ENCODE data around the gene VPS16.

VPS16 gene

GRCh38 chr20:2840138-2840966, at the start of gene VPS16, which contains the start of gene PCED1A:
VPS16 (plus strand) TSS chr20:2840745; CDS start chr20:2840775, 30 bp downstream.
PCED1A (minus strand) TSS chr20:2840655; CDS start chr20:2839912, 743 bp downstream.
- H3K27ac Mint-ChIP-seq, result peak within 1 kb of the TSS; percentile 98
- peaks cover 43% of the 10 kb centered on the region for H3K4me1 Mint-ChIP-seq (ENCODE audit: low read depth)
- H3K36me3 Mint-ChIP-seq (ENCODE audit: low read depth), result peaks cover 29% of the 10 kb centered on the region
- H3K27me3 Mint-ChIP-seq, result no peaks in the 10 kb centered on the region
- H3K9me3 Mint-ChIP-seq, result peaks cover 3% of the 10 kb centered on the region
- peak within 1 kb of the TSS; percentile 88 for H3K4me3 Mint-ChIP-seq

GRCh38 chr20:2793471-2793870, 47.1 kb upstream of the VPS16 start:
- no peak overlapping the region for H3K4me3 Mint-ChIP-seq
- H3K27me3 Mint-ChIP-seq, result peaks cover 12% of the 10 kb centered on the region
- H3K27ac Mint-ChIP-seq, result no peak overlapping the region
- H3K36me3 Mint-ChIP-seq (ENCODE audit: low read depth), result no peaks in the 10 kb centered on the region
- H3K4me1 Mint-ChIP-seq (ENCODE audit: low read depth), result no peaks in the 10 kb centered on the region
- no peaks in the 10 kb centered on the region for H3K9me3 Mint-ChIP-seq

GRCh38 chr20:2794202-2794748, 46.3 kb upstream of the VPS16 start:
- no peak overlapping the region for H3K4me3 Mint-ChIP-seq
- H3K4me1 Mint-ChIP-seq (ENCODE audit: low read depth), result peaks cover 6% of the 10 kb centered on the region
- H3K27ac Mint-ChIP-seq, result no peak overlapping the region
- H3K27me3 Mint-ChIP-seq, result peaks cover 19% of the 10 kb centered on the region
- H3K36me3 Mint-ChIP-seq (ENCODE audit: low read depth), result no peaks in the 10 kb centered on the region
- H3K9me3 Mint-ChIP-seq, result no peaks in the 10 kb centered on the region

- Mint-ChIP-seq H3K27me3 (peaks cover 25% of the 10 kb centered on the region), H3K36me3 (ENCODE audit: low read depth) (peaks cover 2% of the 10 kb centered on the region), H3K4me1 (ENCODE audit: low read depth) (peaks cover 12% of the 10 kb centered on the region), H3K27ac (no peak overlapping the region), H3K9me3 (no peaks in the 10 kb centered on the region), H3K4me3 (no peak overlapping the region)
These were observed 45.6 kb upstream of the VPS16 start for GRCh38 chr20:2794866-2795447.

GRCh38 chr20:2795451-2795850, 45.1 kb upstream of the VPS16 start:
- Mint-ChIP-seq H3K27me3 (peaks cover 24% of the 10 kb centered on the region), H3K4me1 (ENCODE audit: low read depth) (peaks cover 15% of the 10 kb centered on the region), H3K9me3 (no peaks in the 10 kb centered on the region), H3K36me3 (ENCODE audit: low read depth) (peaks cover 4% of the 10 kb centered on the region), H3K27ac (no peak overlapping the region), H3K4me3 (no peak overlapping the region)

- Mint-ChIP-seq H3K27me3 (peaks cover 30% of the 10 kb centered on the region), H3K27ac (no peak overlapping the region), H3K4me1 (ENCODE audit: low read depth) (peaks cover 22% of the 10 kb centered on the region), H3K9me3 (no peaks in the 10 kb centered on the region), H3K4me3 (no peak overlapping the region), H3K36me3 (ENCODE audit: low read depth) (peaks cover 4% of the 10 kb centered on the region)
These were observed 44.4 kb upstream of the VPS16 start for GRCh38 chr20:2796011-2796660.

GRCh38 chr20:2797136-2797983, 43.2 kb upstream of the VPS16 start:
- Mint-ChIP-seq H3K4me3 (no peak overlapping the region), H3K36me3 (ENCODE audit: low read depth) (peaks cover 4% of the 10 kb centered on the region), H3K9me3 (no peaks in the 10 kb centered on the region), H3K27me3 (peaks cover 38% of the 10 kb centered on the region), H3K4me1 (ENCODE audit: low read depth) (peaks cover 27% of the 10 kb centered on the region), H3K27ac (no peak overlapping the region)

- no peak overlapping the region for H3K27ac Mint-ChIP-seq
- peaks cover 45% of the 10 kb centered on the region for H3K27me3 Mint-ChIP-seq
- peaks cover 4% of the 10 kb centered on the region for H3K36me3 Mint-ChIP-seq (ENCODE audit: low read depth)
- H3K4me3 Mint-ChIP-seq, result no peak overlapping the region
- H3K4me1 Mint-ChIP-seq (ENCODE audit: low read depth), result peaks cover 27% of the 10 kb centered on the region
- H3K9me3 Mint-ChIP-seq, result no peaks in the 10 kb centered on the region
These were observed 42.3 kb upstream of the VPS16 start for GRCh38 chr20:2798095-2798805.

- H3K36me3 Mint-ChIP-seq (ENCODE audit: low read depth), result peaks cover 4% of the 10 kb centered on the region
- no peak overlapping the region for H3K4me3 Mint-ChIP-seq
- H3K9me3 Mint-ChIP-seq, result no peaks in the 10 kb centered on the region
- H3K27me3 Mint-ChIP-seq, result peaks cover 48% of the 10 kb centered on the region
- no peak overlapping the region for H3K27ac Mint-ChIP-seq
- peaks cover 27% of the 10 kb centered on the region for H3K4me1 Mint-ChIP-seq (ENCODE audit: low read depth)
These were observed 41.7 kb upstream of the VPS16 start for GRCh38 chr20:2798814-2799213.

- peak overlapping the region; percentile 92 for H3K27ac Mint-ChIP-seq
- peaks cover 52% of the 10 kb centered on the region for H3K27me3 Mint-ChIP-seq
- peaks cover 27% of the 10 kb centered on the region for H3K4me1 Mint-ChIP-seq (ENCODE audit: low read depth)
- peaks cover 4% of the 10 kb centered on the region for H3K36me3 Mint-ChIP-seq (ENCODE audit: low read depth)
- peak overlapping the region; percentile 89 for H3K4me3 Mint-ChIP-seq
- H3K9me3 Mint-ChIP-seq, result no peaks in the 10 kb centered on the region
These were observed 41.3 kb upstream of the VPS16 start for GRCh38 chr20:2799271-2799670.

GRCh38 chr20:2799688-2800520, 40.6 kb upstream of the VPS16 start:
- peaks cover 27% of the 10 kb centered on the region for H3K4me1 Mint-ChIP-seq (ENCODE audit: low read depth)
- peak overlapping the region; percentile 89 for H3K4me3 Mint-ChIP-seq
- peaks cover 4% of the 10 kb centered on the region for H3K36me3 Mint-ChIP-seq (ENCODE audit: low read depth)
- peak overlapping the region; percentile 92 for H3K27ac Mint-ChIP-seq
- no peaks in the 10 kb centered on the region for H3K9me3 Mint-ChIP-seq
- peaks cover 56% of the 10 kb centered on the region for H3K27me3 Mint-ChIP-seq

GRCh38 chr20:2800521-2801285, 39.8 kb upstream of the VPS16 start, which contains the start of gene CPXM1:
CPXM1 (minus strand) TSS chr20:2800627; CDS start chr20:2800572, 55 bp downstream.
- Mint-ChIP-seq H3K4me3 (peak within 1 kb of the TSS; percentile 89), H3K4me1 (ENCODE audit: low read depth) (peaks cover 27% of the 10 kb centered on the region), H3K27ac (peak within 1 kb of the TSS; percentile 92), H3K27me3 (peaks cover 56% of the 10 kb centered on the region), H3K36me3 (ENCODE audit: low read depth) (peaks cover 4% of the 10 kb centered on the region), H3K9me3 (no peaks in the 10 kb centered on the region)
